Osteocyte (in vitro differentiated cells): ENCODE data around the gene REC114. TPM values are rescaled to one million over a fixed set of nuclear protein-coding genes. Genes with fewer than 3 reads are reported as not detected.

Source experiments
- DNase-seq: peaks from one replicate; pipeline ENCODE4 v3.0.0; 2021; ENCODE audit warnings: mixed read lengths; ENCODE audit not compliant: unreplicated experiment; ENCODE audit errors: extremely low spot score
- H3K27ac Mint-ChIP-seq: one replicate; pipeline ENCODE4 v1.8.0; 2021; ENCODE audit warnings: mild to moderate bottlenecking, mixed read lengths; ENCODE audit not compliant: unreplicated experiment
- H3K27me3 Mint-ChIP-seq: one replicate; pipeline ENCODE4 v1.8.0; 2021; ENCODE audit warnings: mixed read lengths; ENCODE audit not compliant: unreplicated experiment
- H3K36me3 Mint-ChIP-seq: one replicate; pipeline ENCODE4 v1.8.0; 2021; ENCODE audit warnings: mixed read lengths; ENCODE audit not compliant: unreplicated experiment
- H3K4me1 Mint-ChIP-seq: one replicate; pipeline ENCODE4 v1.8.0; 2021; ENCODE audit warnings: mixed read lengths; ENCODE audit not compliant: unreplicated experiment
- H3K4me3 Mint-ChIP-seq: one replicate; pipeline ENCODE4 v1.8.0; 2021; ENCODE audit warnings: mild to moderate bottlenecking, moderate library complexity, mixed read lengths; ENCODE audit not compliant: unreplicated experiment
- H3K9me3 Mint-ChIP-seq: one replicate; pipeline ENCODE4 v1.8.0; 2021; ENCODE audit warnings: mixed read lengths; ENCODE audit not compliant: unreplicated experiment
- total RNA-seq: library from RNA; stranded (reverse); gene quantifications from 2 replicates; pipeline ENCODE4 v1.2.1, GENCODE V29; 2021
- TF ChIP-seq, protein P1 (sequence below): fragments of 200-600 bp; sonication (generic); IDR thresholded peaks from 2 replicates; pipeline ENCODE4 v1.5.0; 2021; ENCODE audit warnings: antibody characterized with exemption, mild to moderate bottlenecking, moderate library complexity

REC114 gene
- total RNA-seq, 1 donor from 2014 or later: not detected

DNA sequence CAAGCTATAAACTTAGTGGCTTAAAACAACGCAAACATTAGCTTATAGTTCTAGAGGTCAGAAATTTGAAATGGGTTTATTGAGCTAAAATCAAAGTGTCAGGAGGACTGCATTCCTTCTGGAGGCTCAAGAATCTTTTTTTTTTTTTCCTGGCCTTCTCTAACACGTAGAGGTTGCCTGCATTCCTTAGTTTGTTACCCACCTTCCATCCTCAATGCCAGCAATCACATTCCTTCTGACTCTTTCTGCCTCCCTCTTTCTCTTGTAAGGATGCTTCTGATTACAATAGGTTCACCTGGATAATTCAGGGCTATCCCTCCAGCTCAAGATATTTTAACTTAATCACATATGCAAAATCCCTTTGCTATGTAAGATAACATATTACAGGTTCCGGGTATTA, 24.8 kb downstream of the REC114 start:
- Mint-ChIP-seq H3K36me3 (no peaks in the 10 kb centered on the region), H3K4me1 (no peaks in the 10 kb centered on the region), H3K27me3 (peaks cover 59% of the 10 kb centered on the region), H3K9me3 (no peaks in the 10 kb centered on the region), H3K4me3 (no peak overlapping the region), H3K27ac (no peak overlapping the region)
- TF ChIP-seq, protein P1, sequence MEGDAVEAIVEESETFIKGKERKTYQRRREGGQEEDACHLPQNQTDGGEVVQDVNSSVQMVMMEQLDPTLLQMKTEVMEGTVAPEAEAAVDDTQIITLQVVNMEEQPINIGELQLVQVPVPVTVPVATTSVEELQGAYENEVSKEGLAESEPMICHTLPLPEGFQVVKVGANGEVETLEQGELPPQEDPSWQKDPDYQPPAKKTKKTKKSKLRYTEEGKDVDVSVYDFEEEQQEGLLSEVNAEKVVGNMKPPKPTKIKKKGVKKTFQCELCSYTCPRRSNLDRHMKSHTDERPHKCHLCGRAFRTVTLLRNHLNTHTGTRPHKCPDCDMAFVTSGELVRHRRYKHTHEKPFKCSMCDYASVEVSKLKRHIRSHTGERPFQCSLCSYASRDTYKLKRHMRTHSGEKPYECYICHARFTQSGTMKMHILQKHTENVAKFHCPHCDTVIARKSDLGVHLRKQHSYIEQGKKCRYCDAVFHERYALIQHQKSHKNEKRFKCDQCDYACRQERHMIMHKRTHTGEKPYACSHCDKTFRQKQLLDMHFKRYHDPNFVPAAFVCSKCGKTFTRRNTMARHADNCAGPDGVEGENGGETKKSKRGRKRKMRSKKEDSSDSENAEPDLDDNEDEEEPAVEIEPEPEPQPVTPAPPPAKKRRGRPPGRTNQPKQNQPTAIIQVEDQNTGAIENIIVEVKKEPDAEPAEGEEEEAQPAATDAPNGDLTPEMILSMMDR: no peak
- DNase-seq: no peak

DNA sequence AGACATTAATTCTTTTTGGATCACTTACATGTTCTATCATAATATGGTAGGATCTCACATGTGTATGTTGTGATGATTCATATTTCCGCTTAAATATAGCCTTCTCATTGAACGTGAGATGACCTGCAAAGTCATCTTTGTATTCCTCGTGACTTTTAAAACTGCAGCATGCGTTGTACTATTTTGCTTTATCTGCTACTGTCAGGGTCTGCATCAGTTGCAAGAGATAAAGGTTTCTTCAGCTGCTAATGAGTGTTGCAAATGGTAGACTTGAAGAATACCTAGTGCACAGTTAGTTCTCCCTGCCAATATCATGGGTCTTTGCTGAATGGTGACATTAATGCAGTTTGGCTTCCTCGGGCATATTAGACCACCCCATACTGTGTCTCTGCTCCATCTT, 31.8 kb downstream of the REC114 start:
- DNase-seq: no peak
- no peaks in the 10 kb centered on the region for H3K4me1 Mint-ChIP-seq
- H3K9me3 Mint-ChIP-seq: no peaks in the 10 kb centered on the region
- H3K27me3 Mint-ChIP-seq: peaks cover 63% of the 10 kb centered on the region
- H3K27ac Mint-ChIP-seq: no peak overlapping the region
- H3K4me3 Mint-ChIP-seq: no peak overlapping the region
- TF ChIP-seq, protein P1: no peak
- no peaks in the 10 kb centered on the region for H3K36me3 Mint-ChIP-seq

DNA sequence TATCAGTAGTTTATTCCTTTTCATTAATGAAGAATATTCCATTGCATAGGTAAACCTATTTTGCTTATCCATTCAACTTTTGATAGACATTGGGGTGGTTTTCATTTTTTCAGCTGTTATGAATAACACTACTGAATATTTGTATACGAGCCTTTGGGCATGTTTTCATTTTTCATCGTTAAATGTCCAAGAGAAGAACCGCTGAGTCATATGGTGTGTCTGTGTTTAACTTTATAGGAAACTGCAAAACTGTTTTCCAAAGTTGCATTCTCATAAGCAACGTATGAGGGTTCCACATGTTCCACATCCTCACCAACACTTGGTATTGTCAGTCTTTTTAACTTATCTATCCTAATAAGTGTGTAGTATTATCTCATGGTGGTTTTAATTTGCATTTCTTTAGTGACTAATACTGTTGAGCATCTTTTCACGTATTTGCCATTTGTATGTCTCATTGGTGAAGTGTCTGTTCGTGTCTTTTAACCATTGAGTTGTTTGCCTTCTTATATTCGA, 33.8 kb downstream of the REC114 start:
- Mint-ChIP-seq H3K9me3 (no peaks in the 10 kb centered on the region), H3K4me3 (no peak overlapping the region), H3K27me3 (peaks cover 44% of the 10 kb centered on the region), H3K4me1 (no peaks in the 10 kb centered on the region), H3K36me3 (no peaks in the 10 kb centered on the region), H3K27ac (no peak overlapping the region)
- DNase-seq: no peak
- TF ChIP-seq, protein P1: no peak

DNA sequence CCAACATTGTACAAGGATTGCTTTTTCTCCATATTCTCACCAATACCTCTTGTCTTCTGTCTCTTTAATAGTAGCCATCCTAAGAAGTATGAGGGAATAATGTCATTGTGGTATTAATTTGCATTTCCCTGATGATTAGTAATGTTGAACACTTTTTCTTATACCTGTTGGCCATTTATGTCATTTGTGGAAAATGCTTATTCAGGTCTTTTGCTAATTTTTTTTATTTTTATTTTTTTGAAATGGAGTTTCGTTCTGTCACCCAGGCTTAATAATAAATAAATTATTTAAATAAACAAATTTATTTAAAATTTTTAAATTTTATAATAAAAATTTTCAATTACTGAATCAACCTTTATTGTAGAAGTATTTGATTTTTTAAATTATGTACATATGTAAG, 37.1 kb downstream of the REC114 start:
- TF ChIP-seq, protein P1: no peak
- Mint-ChIP-seq H3K27me3 (peaks cover 37% of the 10 kb centered on the region), H3K27ac (no peak overlapping the region), H3K36me3 (no peaks in the 10 kb centered on the region), H3K9me3 (no peaks in the 10 kb centered on the region), H3K4me3 (no peak overlapping the region), H3K4me1 (no peaks in the 10 kb centered on the region)
- DNase-seq: no peak

DNA sequence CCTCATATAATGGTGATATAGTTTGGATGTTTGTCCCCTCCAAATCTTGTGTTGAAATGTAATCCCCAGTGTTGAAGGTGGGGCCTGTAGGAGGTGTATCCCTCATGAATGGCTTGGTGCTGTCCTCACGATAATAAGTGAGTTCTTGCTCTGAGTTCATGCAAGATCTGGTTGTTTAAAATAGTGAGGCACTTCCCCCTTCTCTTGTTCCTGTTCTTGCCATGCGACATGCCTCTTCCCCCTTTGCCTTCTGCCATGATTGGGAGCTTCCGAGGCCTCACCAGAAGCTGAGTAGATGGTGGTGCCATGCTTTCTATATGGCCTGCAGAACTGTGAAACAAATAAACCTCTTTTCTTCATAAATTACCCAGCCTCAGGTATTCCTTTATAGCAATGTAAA, 39.2 kb downstream of the REC114 start:
- no peak overlapping the region for H3K27ac Mint-ChIP-seq
- H3K4me3 Mint-ChIP-seq: no peak overlapping the region
- DNase-seq: no peak
- no peaks in the 10 kb centered on the region for H3K36me3 Mint-ChIP-seq
- no peaks in the 10 kb centered on the region for H3K4me1 Mint-ChIP-seq
- peaks cover 28% of the 10 kb centered on the region for H3K27me3 Mint-ChIP-seq
- TF ChIP-seq, protein P1: no peak
- H3K9me3 Mint-ChIP-seq: no peaks in the 10 kb centered on the region
